Right lobe of liver (tissue), 6 donors: ENCODE results near the gene CD99. TPM values are rescaled to one million over a fixed set of nuclear protein-coding genes. Genes with fewer than 3 reads are reported as not detected.
A peak's percentile ranks its signal among the peaks of the same experiment; 100 is the strongest.
"Not testable (repeated sequence)": the region's sequence is repeated elsewhere in the genome, so short reads cannot be mapped to it uniquely, and the experiment has no call there.

Experiments used
- ATAC-seq, 4 donors: fragments of 200-7000 bp; cut with Tn5 transposase; one replicate each; pipeline ENCODE4 v1.9.1; 2020; ENCODE audit warnings: mild to moderate bottlenecking in 4 of 4, moderate library complexity in 4 of 4
- DNase-seq, 3 donors: peaks; one replicate each; pipeline ENCODE4 v3.0.0-alpha.2; 2020
- H3K27ac ChIP-seq, 3 donors: fragments of 200-600 bp; one replicate each; pipeline ENCODE4 v1.8.0; 2022
- H3K27me3 ChIP-seq, 2 donors: fragments of 200-600 bp; one replicate each; pipeline ENCODE4 v1.8.0; 2022
- H3K36me3 ChIP-seq, 4 donors: fragments of 200-600 bp; sonication (generic) in 1 of 4; one replicate each; pipeline versions ENCODE4 v1.5.1 to v1.8.0; 2017 to 2022; ENCODE audit warnings: control low read depth in 1 of 4
- H3K4me1 ChIP-seq, 4 donors: fragments of 200-600 bp; sonication (generic) in 1 of 4; one replicate each; pipeline versions ENCODE4 v1.5.1 to v1.8.0; 2017 to 2022; ENCODE audit warnings: control low read depth in 1 of 4
- H3K4me3 ChIP-seq, 3 donors: fragments of 200-600 bp; one replicate each; pipeline ENCODE4 v1.8.0; 2022
- H3K9me3 ChIP-seq, 4 donors: fragments of 200-600 bp; sonication (generic) in 1 of 4; one replicate each; pipeline versions ENCODE4 v1.5.1 to v1.8.0; 2017 to 2022; ENCODE audit warnings: control low read depth in 1 of 4
- CTCF ChIP-seq, 4 donors: fragments of 200-600 bp in 3 of 4; fragments of 450-650 bp in 1 of 4; IDR thresholded peaks; one replicate each; pipeline versions ENCODE4 v1.5.1 to v1.8.0; 2016 to 2022; ENCODE audit warnings: antibody characterized with exemption in 4 of 4, mild to moderate bottlenecking in 2 of 4
- POLR2A ChIP-seq: fragments of 450-650 bp; IDR thresholded peaks from one replicate; pipeline ENCODE4 v1.6.1; 2017; ENCODE audit warnings: antibody characterized with exemption, mild to moderate bottlenecking
- WGBS: methylation state at CpG from one replicate; pipeline ENCODE4 v1.1.6; 2018; ENCODE audit warnings: low coverage, low lambda C conversion rate; ENCODE audit not compliant: insufficient coverage; ENCODE audit errors: missing lambda C conversion rate; 5-methylcytosine and 5-hydroxymethylcytosine counted together
- intact Hi-C, 2 donors: fragments of 100-400 bp; cut with DNase I; formaldehyde crosslinking; loops; one replicate each; pipeline versions ENCODE4 v1.11.2 to v1.14.1; 2022
- total RNA-seq, 6 experiments: library from RNA; depleted of rRNA in 2 of 6; stranded (reverse); fragments of >200 nt in 2 of 6; fragmentation: NEBNext Ultra II Directional in 3 of 6; extraction: Animal tissue kit (Norgen Biotek cat#: 25700) in 3 of 6; gene quantifications; one replicate each; pipeline versions ENCODE4 v1.1.0 to v1.2.4, GENCODE V29; 2016 to 2023
- donor health status: DM: no; HTN: yes; CAD: no.
- donor health status: DM: no; HTN: no; CAD: no.
- donor health status: DM: no; HTN: no; CAD: no.
- donor health status: DM: no; HTN: yes; CAD: no.
- donor health status: DM: no; HTN: yes; CAD: no.

CD99 gene
- total RNA-seq, 6 experiments from 2014 or later: 88.5 to 139 (median 119) TPM

GRCh38 chrX:2718821-2719220, 27.7 kb downstream of the CD99 start:
- DNase-seq: no peak
- Histone ChIP-seq H3K4me1 (peaks cover 0 to 14% (median 0%) of the 10 kb centered on the region in 4 donors), H3K27me3 (no peaks in the 10 kb centered on the region), H3K9me3 (no peaks in the 10 kb centered on the region), H3K36me3 (peaks cover 0 to 38% (median 10%) of the 10 kb centered on the region in 4 donors), H3K27ac (no peak overlapping the region), H3K4me3 (no peak overlapping the region)
- intact Hi-C loops: no loop called here
- TF ChIP-seq POLR2A (no peak), CTCF (IDR thresholded peaks at IDR 0.05) (no peak)
- ATAC-seq: no peak
- no CpG with 5 or more reads among the region's 2 CpGs for WGBS

DNA sequence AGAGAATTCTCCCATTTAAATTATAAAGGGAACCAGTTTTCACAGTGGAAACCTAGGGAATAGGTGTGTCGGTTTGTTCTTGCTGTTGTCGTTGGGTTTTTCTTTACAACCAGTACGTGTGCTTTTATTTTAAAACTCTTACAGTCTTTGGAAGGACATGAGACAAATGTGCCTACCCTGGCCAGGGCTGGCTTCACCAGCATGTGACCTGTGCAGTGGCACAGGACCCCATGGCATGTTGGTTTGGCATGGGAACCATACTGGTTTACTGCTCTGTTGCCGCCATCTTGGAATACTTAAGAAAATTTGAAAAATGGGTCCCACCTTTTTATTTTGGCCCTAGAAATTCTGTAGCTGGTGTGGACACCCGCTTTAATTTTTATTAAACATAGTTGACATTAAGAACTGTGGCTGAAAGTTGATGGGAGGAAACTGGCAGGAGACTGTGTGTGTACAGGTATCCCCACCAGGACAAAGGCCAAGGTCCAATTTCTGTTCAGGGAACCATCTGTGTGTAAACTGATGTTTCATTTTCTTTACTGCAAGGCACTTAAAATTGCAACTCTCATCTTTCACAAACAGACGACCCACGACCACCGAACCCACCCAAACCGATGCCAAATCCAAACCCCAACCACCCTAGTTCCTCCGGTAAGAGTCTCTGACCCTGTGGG, 28.8 kb downstream of the CD99 start:
- no peak overlapping the region for H3K4me3 ChIP-seq
- no peaks in the 10 kb centered on the region for H3K9me3 ChIP-seq
- H3K4me1 ChIP-seq: peaks cover 0 to 14% (median 0%) of the 10 kb centered on the region in 4 donors
- peak; percentile 84 to 94 (median 92) for ATAC-seq
- peak overlapping the region in 1 of 3 donors; percentile 25 for H3K27ac ChIP-seq
- WGBS: 65% methylated on average over 10 of the region's 10 CpGs
- TF ChIP-seq CTCF (IDR thresholded peaks at IDR 0.05): no peak
- no peak for TF ChIP-seq POLR2A
- peaks cover 0 to 46% (median 10%) of the 10 kb centered on the region in 4 donors for H3K36me3 ChIP-seq
- H3K27me3 ChIP-seq: no peaks in the 10 kb centered on the region
- peak in 1 of 3 donors; percentile 70 for DNase-seq
- intact Hi-C loops: no loop called here

DNA sequence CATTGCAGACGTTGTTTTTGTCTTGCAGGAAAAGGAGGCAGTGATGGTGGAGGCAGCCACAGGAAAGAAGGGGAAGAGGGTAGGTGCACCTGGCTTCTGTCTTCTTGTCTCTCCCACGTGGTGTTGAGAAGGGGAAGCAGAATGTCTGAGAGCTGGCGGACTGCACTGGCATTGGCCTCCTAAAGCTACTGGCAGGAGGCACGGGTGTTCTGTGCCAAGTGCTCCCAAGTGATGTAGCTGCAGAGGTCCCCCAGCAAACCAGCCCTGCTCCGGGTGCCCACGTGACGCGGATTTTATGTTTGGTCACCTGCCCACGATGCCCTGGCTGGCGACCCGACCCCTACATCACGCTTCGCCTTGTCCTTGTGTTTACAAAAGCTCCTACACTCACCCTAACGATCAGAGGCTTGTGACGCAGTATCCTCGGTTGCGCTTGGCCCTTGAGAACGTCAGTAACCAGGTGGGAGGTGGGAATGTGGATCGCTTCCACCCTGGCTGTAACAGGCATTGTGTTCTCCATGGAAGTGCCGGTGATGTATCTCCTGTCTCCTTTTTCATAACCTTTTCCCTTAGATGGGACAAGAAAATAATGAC, 32.3 kb downstream of the CD99 start:
- H3K4me3 ChIP-seq: no peak overlapping the region
- no peaks in the 10 kb centered on the region for H3K27me3 ChIP-seq
- peaks cover 0 to 49% (median 12%) of the 10 kb centered on the region in 4 donors for H3K36me3 ChIP-seq
- H3K9me3 ChIP-seq: no peaks in the 10 kb centered on the region
- DNase-seq (no peak), ATAC-seq (no peak)
- 82% methylated on average over 10 of the region's 20 CpGs for WGBS
- TF ChIP-seq CTCF (IDR thresholded peaks at IDR 0.05) (no peak), POLR2A (no peak)
- peaks cover 0 to 14% (median 0%) of the 10 kb centered on the region in 4 donors for H3K4me1 ChIP-seq
- intact Hi-C loops: no loop called here
- no peak overlapping the region for H3K27ac ChIP-seq

GRCh38 chrX:2727264-2727663, 36.2 kb downstream of the CD99 start:
- intact Hi-C loops, H3K4me1 ChIP-seq, H3K9me3 ChIP-seq, DNase-seq, H3K27me3 ChIP-seq, ATAC-seq, H3K4me3 ChIP-seq, H3K27ac ChIP-seq: not testable (repeated sequence)
- peaks cover 0 to 46% (median 14%) of the 10 kb centered on the region in 4 donors for H3K36me3 ChIP-seq
- WGBS: 96% methylated on average over 9 of the region's 11 CpGs

GRCh38 chrX:2732076-2732475, 41.0 kb downstream of the CD99 start:
- no peak for TF ChIP-seq CTCF (IDR thresholded peaks at IDR 0.05)
- no peak for TF ChIP-seq POLR2A
- ATAC-seq (no peak), DNase-seq (no peak)
- Histone ChIP-seq H3K4me1 (no peaks in the 10 kb centered on the region), H3K27me3 (no peaks in the 10 kb centered on the region), H3K4me3 (no peak overlapping the region), H3K27ac (no peak overlapping the region), H3K9me3 (no peaks in the 10 kb centered on the region), H3K36me3 (peaks cover 0 to 26% (median 8%) of the 10 kb centered on the region in 4 donors)
- intact Hi-C loops: no loop called here
- 69% methylated on average over 7 of the region's 9 CpGs for WGBS
